Stimulated activated naive CD8-positive, alpha-beta T cell treated with anti-CD3 and anti-CD28 coated beads, Interleukin-15, amount 100 ng/mL, for 72 hours (primary cell): ENCODE results near the gene COMP.

Experiments used
- ATAC-seq: fragments of 150-1000 bp; cut with Tn5 transposase; 2 replicates; pipeline ENCODE4 v1.10.0; 2021; ENCODE audit warnings: mild to moderate bottlenecking, moderate library complexity
- DNase-seq, 2 donors: peaks; one replicate each; pipeline ENCODE4 v3.0.0; 2021 to 2022
- H3K27ac Mint-ChIP-seq, 2 donors: one replicate each; pipeline ENCODE4 v1.8.0; 2022; ENCODE audit warnings: mild to moderate bottlenecking in 2 of 2, mixed read lengths in 2 of 2, moderate library complexity in 2 of 2
- H3K27me3 Mint-ChIP-seq: one replicate; pipeline ENCODE4 v1.8.0; 2022; ENCODE audit warnings: mixed read lengths
- H3K4me1 Mint-ChIP-seq: one replicate; pipeline ENCODE4 v1.8.0; 2022; ENCODE audit warnings: mild to moderate bottlenecking, mixed read lengths
- H3K4me3 Mint-ChIP-seq, 2 donors: one replicate each; pipeline ENCODE4 v1.8.0; 2022; ENCODE audit warnings: mild to moderate bottlenecking in 2 of 2, mixed read lengths in 2 of 2, moderate library complexity in 1 of 2
- H3K9me3 Mint-ChIP-seq, 2 donors: one replicate each; pipeline ENCODE4 v1.8.0; 2022; ENCODE audit warnings: mixed read lengths in 2 of 2

The COMP gene

GRCh38 chr19:18780631-18781030, 10.5 kb downstream of the COMP start:
- Mint-ChIP-seq H3K4me1 (peaks cover 26% of the 10 kb centered on the region), H3K9me3 (no peaks in the 10 kb centered on the region), H3K27ac (no peak overlapping the region), H3K27me3 (peaks cover 20% of the 10 kb centered on the region), H3K4me3 (no peak overlapping the region)
- ATAC-seq: no peak
- DNase-seq: no peak

- ATAC-seq: no peak
Observed at GRCh38 chr19:18780081-18780480, 11.0 kb downstream of the COMP start.

GRCh38 chr19:18778826-18779495, 12.1 kb downstream of the COMP start:
- no peak overlapping the region for H3K27ac Mint-ChIP-seq
- DNase-seq: no peak
- H3K9me3 Mint-ChIP-seq: no peaks in the 10 kb centered on the region
- peaks cover 3% of the 10 kb centered on the region for H3K27me3 Mint-ChIP-seq
- peaks cover 11% of the 10 kb centered on the region for H3K4me1 Mint-ChIP-seq
- ATAC-seq: no peak
- no peak overlapping the region for H3K4me3 Mint-ChIP-seq

More at GRCh38 chr19:18780081-18780480, 11.0 kb downstream of the COMP start:
- H3K4me3 Mint-ChIP-seq: no peak overlapping the region
- no peak for DNase-seq
- no peaks in the 10 kb centered on the region for H3K9me3 Mint-ChIP-seq
- peaks cover 21% of the 10 kb centered on the region for H3K4me1 Mint-ChIP-seq
- peaks cover 14% of the 10 kb centered on the region for H3K27me3 Mint-ChIP-seq
- H3K27ac Mint-ChIP-seq: no peak overlapping the region

GRCh38 chr19:18778076-18778389, 13.1 kb downstream of the COMP start:
- Mint-ChIP-seq H3K27ac (peak overlapping the region in 1 of 2 donors; percentile 48), H3K4me3 (peak overlapping the region; percentile 10 to 22), H3K9me3 (no peaks in the 10 kb centered on the region), H3K27me3 (no peaks in the 10 kb centered on the region), H3K4me1 (peaks cover 11% of the 10 kb centered on the region)
- ATAC-seq: peak; percentile 42
- no peak for DNase-seq

GRCh38 chr19:18777301-18778075, 13.6 kb downstream of the COMP start:
- no peaks in the 10 kb centered on the region for H3K9me3 Mint-ChIP-seq

GRCh38 chr19:18776736-18777135, 14.4 kb downstream of the COMP start:
- H3K4me3 Mint-ChIP-seq: no peak overlapping the region
- DNase-seq: no peak

More at GRCh38 chr19:18777301-18778075, 13.6 kb downstream of the COMP start:
- ATAC-seq (no peak), DNase-seq (no peak)
- no peaks in the 10 kb centered on the region for H3K27me3 Mint-ChIP-seq
- H3K4me3 Mint-ChIP-seq: peak overlapping the region; percentile 10 to 22
- peaks cover 11% of the 10 kb centered on the region for H3K4me1 Mint-ChIP-seq
- no peak overlapping the region for H3K27ac Mint-ChIP-seq

GRCh38 chr19:18776288-18776594, 14.9 kb downstream of the COMP start:
- H3K9me3 Mint-ChIP-seq: no peaks in the 10 kb centered on the region
- no peak overlapping the region for H3K27ac Mint-ChIP-seq
- H3K4me1 Mint-ChIP-seq: peaks cover 11% of the 10 kb centered on the region
- no peak overlapping the region for H3K4me3 Mint-ChIP-seq
- no peak for ATAC-seq
- H3K27me3 Mint-ChIP-seq: no peaks in the 10 kb centered on the region
- DNase-seq: no peak

More at GRCh38 chr19:18776736-18777135, 14.4 kb downstream of the COMP start:
- Mint-ChIP-seq H3K27ac (no peak overlapping the region), H3K4me1 (peaks cover 11% of the 10 kb centered on the region), H3K27me3 (no peaks in the 10 kb centered on the region), H3K9me3 (no peaks in the 10 kb centered on the region)
- no peak for ATAC-seq

- Mint-ChIP-seq H3K9me3 (no peaks in the 10 kb centered on the region), H3K4me3 (no peak overlapping the region), H3K27ac (no peak overlapping the region), H3K4me1 (peaks cover 11% of the 10 kb centered on the region), H3K27me3 (no peaks in the 10 kb centered on the region)
- no peak for ATAC-seq
- no peak for DNase-seq
Observed at GRCh38 chr19:18775586-18776287, 15.4 kb downstream of the COMP start.

- no peak for DNase-seq
- Mint-ChIP-seq H3K9me3 (no peaks in the 10 kb centered on the region), H3K4me1 (peaks cover 11% of the 10 kb centered on the region), H3K27me3 (no peaks in the 10 kb centered on the region), H3K4me3 (no peak overlapping the region), H3K27ac (no peak overlapping the region)
- ATAC-seq: peak; percentile 24
Observed at GRCh38 chr19:18774782-18775444, 16.2 kb downstream of the COMP start.

GRCh38 chr19:18774107-18774506, 17.0 kb downstream of the COMP start:
- H3K9me3 Mint-ChIP-seq: no peaks in the 10 kb centered on the region
- ATAC-seq (no peak), DNase-seq (no peak)
- H3K27ac Mint-ChIP-seq: no peak overlapping the region
- H3K27me3 Mint-ChIP-seq: no peaks in the 10 kb centered on the region
- H3K4me3 Mint-ChIP-seq: no peak overlapping the region
- H3K4me1 Mint-ChIP-seq: peaks cover 11% of the 10 kb centered on the region

GRCh38 chr19:18773682-18774081, 17.4 kb downstream of the COMP start:
- Mint-ChIP-seq H3K27me3 (no peaks in the 10 kb centered on the region), H3K4me3 (no peak overlapping the region), H3K4me1 (peaks cover 11% of the 10 kb centered on the region), H3K9me3 (no peaks in the 10 kb centered on the region), H3K27ac (no peak overlapping the region)
- no peak for ATAC-seq
- DNase-seq: no peak

GRCh38 chr19:18772620-18773587, 18.2 kb downstream of the COMP start:
- no peak overlapping the region for H3K4me3 Mint-ChIP-seq
- peaks cover 3% of the 10 kb centered on the region for H3K4me1 Mint-ChIP-seq
- ATAC-seq: no peak
- no peaks in the 10 kb centered on the region for H3K27me3 Mint-ChIP-seq
- H3K9me3 Mint-ChIP-seq: no peaks in the 10 kb centered on the region
- DNase-seq: no peak
- H3K27ac Mint-ChIP-seq: no peak overlapping the region

GRCh38 chr19:18771328-18772242, 19.5 kb downstream of the COMP start:
- Mint-ChIP-seq H3K4me1 (no peaks in the 10 kb centered on the region), H3K27ac (peak overlapping the region in 1 of 2 donors; percentile 63), H3K27me3 (no peaks in the 10 kb centered on the region), H3K4me3 (no peak overlapping the region), H3K9me3 (no peaks in the 10 kb centered on the region)
- no peak for ATAC-seq
- DNase-seq: no peak
